Panc1 (cell line): Measurements from ENCODE around the gene COPRS.

Experiments
- POLR2AphosphoS5 ChIP-seq: IDR thresholded peaks from 2 replicates; pipeline ENCODE4 v1.6.1; 2012; ENCODE audit warnings: mild to moderate bottlenecking, low read depth, low read length, moderate library complexity
- SIN3A ChIP-seq: IDR thresholded peaks from 2 replicates; pipeline ENCODE4 v1.6.1; 2012; ENCODE audit warnings: low read depth, mild to moderate bottlenecking, low read length, moderate library complexity, borderline replicate concordance; ENCODE audit not compliant: insufficient read depth
- TCF7L2 ChIP-seq: IDR thresholded peaks from 2 replicates; pipeline ENCODE4 v1.6.1; 2011; ENCODE audit warnings: mild to moderate bottlenecking, low read depth, low read length, inconsistent platforms
- TF ChIP-seq, protein P1 (sequence below): fragments of 450-650 bp; IDR thresholded peaks from 2 replicates; pipeline ENCODE4 v1.5.1; 2017; ENCODE audit warnings: mild to moderate bottlenecking
- TF ChIP-seq, protein P2 (sequence below), 2 experiments: IDR thresholded peaks; 2 replicates each; pipeline ENCODE4 v1.6.1; 2011 to 2012; ENCODE audit warnings: low read depth in 2 of 2, control low read depth in 1 of 2, low read length in 1 of 2, mild to moderate bottlenecking in 1 of 2, moderate library complexity in 1 of 2; ENCODE audit not compliant: insufficient read depth in 1 of 2

DNA sequence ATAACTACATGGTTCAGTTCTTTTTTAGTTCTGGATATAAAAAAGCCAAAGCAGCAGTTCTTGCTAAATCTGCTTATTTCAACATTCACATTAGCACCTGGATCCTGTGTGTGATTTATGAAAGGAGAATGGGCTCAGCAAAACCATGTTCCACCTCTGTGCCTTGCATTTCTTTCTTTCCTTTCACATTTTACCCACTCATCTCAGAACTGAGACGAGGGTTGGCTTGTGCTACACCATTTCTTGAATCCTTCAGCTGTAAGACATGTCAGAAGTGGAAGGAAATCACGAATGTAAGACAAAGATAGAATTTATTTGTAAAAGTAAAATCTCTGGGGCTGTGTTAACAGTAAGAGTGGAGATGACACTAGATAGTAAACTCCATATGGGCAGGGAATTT lies 43.6 kb upstream of the COPRS start:
- TF ChIP-seq, protein P1, sequence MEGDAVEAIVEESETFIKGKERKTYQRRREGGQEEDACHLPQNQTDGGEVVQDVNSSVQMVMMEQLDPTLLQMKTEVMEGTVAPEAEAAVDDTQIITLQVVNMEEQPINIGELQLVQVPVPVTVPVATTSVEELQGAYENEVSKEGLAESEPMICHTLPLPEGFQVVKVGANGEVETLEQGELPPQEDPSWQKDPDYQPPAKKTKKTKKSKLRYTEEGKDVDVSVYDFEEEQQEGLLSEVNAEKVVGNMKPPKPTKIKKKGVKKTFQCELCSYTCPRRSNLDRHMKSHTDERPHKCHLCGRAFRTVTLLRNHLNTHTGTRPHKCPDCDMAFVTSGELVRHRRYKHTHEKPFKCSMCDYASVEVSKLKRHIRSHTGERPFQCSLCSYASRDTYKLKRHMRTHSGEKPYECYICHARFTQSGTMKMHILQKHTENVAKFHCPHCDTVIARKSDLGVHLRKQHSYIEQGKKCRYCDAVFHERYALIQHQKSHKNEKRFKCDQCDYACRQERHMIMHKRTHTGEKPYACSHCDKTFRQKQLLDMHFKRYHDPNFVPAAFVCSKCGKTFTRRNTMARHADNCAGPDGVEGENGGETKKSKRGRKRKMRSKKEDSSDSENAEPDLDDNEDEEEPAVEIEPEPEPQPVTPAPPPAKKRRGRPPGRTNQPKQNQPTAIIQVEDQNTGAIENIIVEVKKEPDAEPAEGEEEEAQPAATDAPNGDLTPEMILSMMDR = no peak
- no peak for TF ChIP-seq POLR2AphosphoS5
- no peak for TF ChIP-seq TCF7L2
- TF ChIP-seq, protein P2, sequence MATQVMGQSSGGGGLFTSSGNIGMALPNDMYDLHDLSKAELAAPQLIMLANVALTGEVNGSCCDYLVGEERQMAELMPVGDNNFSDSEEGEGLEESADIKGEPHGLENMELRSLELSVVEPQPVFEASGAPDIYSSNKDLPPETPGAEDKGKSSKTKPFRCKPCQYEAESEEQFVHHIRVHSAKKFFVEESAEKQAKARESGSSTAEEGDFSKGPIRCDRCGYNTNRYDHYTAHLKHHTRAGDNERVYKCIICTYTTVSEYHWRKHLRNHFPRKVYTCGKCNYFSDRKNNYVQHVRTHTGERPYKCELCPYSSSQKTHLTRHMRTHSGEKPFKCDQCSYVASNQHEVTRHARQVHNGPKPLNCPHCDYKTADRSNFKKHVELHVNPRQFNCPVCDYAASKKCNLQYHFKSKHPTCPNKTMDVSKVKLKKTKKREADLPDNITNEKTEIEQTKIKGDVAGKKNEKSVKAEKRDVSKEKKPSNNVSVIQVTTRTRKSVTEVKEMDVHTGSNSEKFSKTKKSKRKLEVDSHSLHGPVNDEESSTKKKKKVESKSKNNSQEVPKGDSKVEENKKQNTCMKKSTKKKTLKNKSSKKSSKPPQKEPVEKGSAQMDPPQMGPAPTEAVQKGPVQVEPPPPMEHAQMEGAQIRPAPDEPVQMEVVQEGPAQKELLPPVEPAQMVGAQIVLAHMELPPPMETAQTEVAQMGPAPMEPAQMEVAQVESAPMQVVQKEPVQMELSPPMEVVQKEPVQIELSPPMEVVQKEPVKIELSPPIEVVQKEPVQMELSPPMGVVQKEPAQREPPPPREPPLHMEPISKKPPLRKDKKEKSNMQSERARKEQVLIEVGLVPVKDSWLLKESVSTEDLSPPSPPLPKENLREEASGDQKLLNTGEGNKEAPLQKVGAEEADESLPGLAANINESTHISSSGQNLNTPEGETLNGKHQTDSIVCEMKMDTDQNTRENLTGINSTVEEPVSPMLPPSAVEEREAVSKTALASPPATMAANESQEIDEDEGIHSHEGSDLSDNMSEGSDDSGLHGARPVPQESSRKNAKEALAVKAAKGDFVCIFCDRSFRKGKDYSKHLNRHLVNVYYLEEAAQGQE (IDR thresholded peaks at IDR 0.05; ENCODE audit: insufficient read depth in 1 of 2, low read depth in 2 of 2, low read length in 1 of 2) = no peak
- no peak for TF ChIP-seq SIN3A
